GM12878 (cell line): Measurements from ENCODE around the gene IL1R2.

Source experiments
- CEBPB ChIP-seq, 2 experiments: fragments of 150-350 bp in 1 of 2; IDR thresholded peaks; 2 replicates each; pipeline ENCODE4 v1.6.1; 2012 to 2014; ENCODE audit warnings: low read depth in 2 of 2, low read length in 2 of 2, borderline replicate concordance in 1 of 2, inconsistent platforms in 1 of 2
- POLR2AphosphoS5 ChIP-seq: IDR thresholded peaks from 2 replicates; pipeline ENCODE4 v1.6.1; 2011; ENCODE audit warnings: mild to moderate bottlenecking, low read length, inconsistent platforms
- REST ChIP-seq: IDR thresholded peaks from 2 replicates; pipeline ENCODE4 v1.6.1; 2012; ENCODE audit warnings: mild to moderate bottlenecking, low read depth, low read length
- TF ChIP-seq, protein P1 (sequence below), 3 experiments: IDR thresholded peaks in 2 of 3; conservative IDR thresholded peaks in 1 of 3; 2 replicates each; pipeline ENCODE4 v1.5.1; 2011; ENCODE audit warnings: low read depth in 3 of 3, low read length in 3 of 3, mild to moderate bottlenecking in 3 of 3, control low read depth in 2 of 3, moderate library complexity in 2 of 3, inconsistent platforms in 1 of 3, mixed read lengths in 1 of 3; ENCODE audit not compliant: control insufficient read depth in 2 of 3, insufficient read depth in 1 of 3; ENCODE audit errors: extremely low read depth in 1 of 3

DNA sequence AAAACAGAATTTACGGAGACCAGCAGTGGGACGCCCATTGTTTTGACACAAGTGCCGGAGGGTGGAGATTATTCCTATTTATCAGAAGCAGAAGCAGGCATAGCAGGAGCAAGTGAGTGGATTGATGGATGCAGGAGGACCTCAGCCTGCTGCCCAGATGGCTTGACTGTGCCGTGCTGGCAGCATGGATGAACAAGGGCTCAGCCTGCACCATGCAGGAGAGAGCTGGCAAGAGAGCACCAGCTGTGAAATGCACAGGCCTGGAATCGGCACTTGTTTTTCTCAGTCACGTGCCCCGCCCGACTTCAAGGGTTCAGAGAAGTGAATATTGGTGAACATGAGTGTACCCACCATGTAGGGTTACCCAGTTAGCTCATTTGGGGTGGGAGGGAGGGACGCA, 4.0 kb downstream of the IL1R2 start:
- TF ChIP-seq, protein P1, sequence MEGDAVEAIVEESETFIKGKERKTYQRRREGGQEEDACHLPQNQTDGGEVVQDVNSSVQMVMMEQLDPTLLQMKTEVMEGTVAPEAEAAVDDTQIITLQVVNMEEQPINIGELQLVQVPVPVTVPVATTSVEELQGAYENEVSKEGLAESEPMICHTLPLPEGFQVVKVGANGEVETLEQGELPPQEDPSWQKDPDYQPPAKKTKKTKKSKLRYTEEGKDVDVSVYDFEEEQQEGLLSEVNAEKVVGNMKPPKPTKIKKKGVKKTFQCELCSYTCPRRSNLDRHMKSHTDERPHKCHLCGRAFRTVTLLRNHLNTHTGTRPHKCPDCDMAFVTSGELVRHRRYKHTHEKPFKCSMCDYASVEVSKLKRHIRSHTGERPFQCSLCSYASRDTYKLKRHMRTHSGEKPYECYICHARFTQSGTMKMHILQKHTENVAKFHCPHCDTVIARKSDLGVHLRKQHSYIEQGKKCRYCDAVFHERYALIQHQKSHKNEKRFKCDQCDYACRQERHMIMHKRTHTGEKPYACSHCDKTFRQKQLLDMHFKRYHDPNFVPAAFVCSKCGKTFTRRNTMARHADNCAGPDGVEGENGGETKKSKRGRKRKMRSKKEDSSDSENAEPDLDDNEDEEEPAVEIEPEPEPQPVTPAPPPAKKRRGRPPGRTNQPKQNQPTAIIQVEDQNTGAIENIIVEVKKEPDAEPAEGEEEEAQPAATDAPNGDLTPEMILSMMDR (IDR thresholded peaks at IDR 0.05 in 2 of 3, conservative IDR thresholded peaks at IDR 0.05 in 1 of 3; ENCODE audit: control insufficient read depth in 2 of 3, extremely low read depth in 1 of 3, insufficient read depth in 1 of 3, low read depth in 3 of 3, low read length in 3 of 3), result no peak
- no peak for TF ChIP-seq CEBPB (IDR thresholded peaks at IDR 0.05; ENCODE audit: borderline replicate concordance in 1 of 2, low read depth in 2 of 2, low read length in 2 of 2)
- TF ChIP-seq REST, result no peak
- no peak for TF ChIP-seq POLR2AphosphoS5
